ENCODE results near the gene NELFCD.
"Not testable (repeated sequence)": the region's sequence is repeated elsewhere in the genome, so short reads cannot be mapped to it uniquely, and the experiment has no call there.

NELFCD gene

GRCh38 chr20:59007665-59008511 is 26.8 kb downstream of the NELFCD start:
- in situ Hi-C loops (cut with HindIII; ENCODE audit: low sequenced_read_pairs) = loop anchor here (5.0 kb wide), 1 partner anchor 36 kb away; no protein-coding TSS in a partner anchor

- in situ Hi-C loops (cut with HindIII; ENCODE audit: low sequenced_read_pairs) = loop anchor here (5.0 kb wide), 1 partner anchor 37 kb away; no protein-coding TSS in a partner anchor
These were observed 27.8 kb downstream of the NELFCD start for GRCh38 chr20:59008715-59009336.

GRCh38 chr20:59010321-59010994 is 29.4 kb downstream of the NELFCD start:
- in situ Hi-C loops (cut with HindIII; ENCODE audit: low sequenced_read_pairs) = no loop called here

- in situ Hi-C loops (cut with HindIII; ENCODE audit: low sequenced_read_pairs) = no loop called here
These were observed 30.2 kb downstream of the NELFCD start for GRCh38 chr20:59010995-59011873.

- in situ Hi-C loops (cut with HindIII; ENCODE audit: low sequenced_read_pairs) = not testable (repeated sequence)
These were observed 30.8 kb downstream of the NELFCD start for GRCh38 chr20:59011874-59012157.

- in situ Hi-C loops (cut with HindIII; ENCODE audit: low sequenced_read_pairs) = no loop called here
These were observed 32.2 kb downstream of the NELFCD start for GRCh38 chr20:59013031-59013951.

- in situ Hi-C loops (cut with HindIII; ENCODE audit: low sequenced_read_pairs) = no loop called here
These were observed 33.0 kb downstream of the NELFCD start for GRCh38 chr20:59013959-59014608.

GRCh38 chr20:59014680-59015389 is 33.8 kb downstream of the NELFCD start:
- in situ Hi-C loops (cut with HindIII; ENCODE audit: low sequenced_read_pairs) = no loop called here

GRCh38 chr20:59015411-59015810 is 34.4 kb downstream of the NELFCD start:
- in situ Hi-C loops (cut with HindIII; ENCODE audit: low sequenced_read_pairs) = no loop called here

GRCh38 chr20:59015812-59016711 is 35.0 kb downstream of the NELFCD start:
- in situ Hi-C loops (cut with HindIII; ENCODE audit: low sequenced_read_pairs) = no loop called here

- in situ Hi-C loops (cut with HindIII; ENCODE audit: low sequenced_read_pairs) = no loop called here
These were observed 35.9 kb downstream of the NELFCD start for GRCh38 chr20:59016795-59017492.

- in situ Hi-C loops (cut with HindIII; ENCODE audit: low sequenced_read_pairs) = no loop called here
These were observed 36.6 kb downstream of the NELFCD start for GRCh38 chr20:59017493-59018231.

GRCh38 chr20:59018817-59019216 is 37.8 kb downstream of the NELFCD start:
- in situ Hi-C loops (cut with HindIII; ENCODE audit: low sequenced_read_pairs) = no loop called here

- in situ Hi-C loops (cut with HindIII; ENCODE audit: low sequenced_read_pairs) = no loop called here
These were observed 38.2 kb downstream of the NELFCD start, which contains the start of gene TUBB1 for GRCh38 chr20:59019217-59019616. TUBB1 (plus strand) TSS chr20:59019429; CDS start chr20:59019523, 94 bp downstream.

- in situ Hi-C loops (cut with HindIII; ENCODE audit: low sequenced_read_pairs) = no loop called here
These were observed 40.0 kb downstream of the NELFCD start for GRCh38 chr20:59020938-59021551.

GRCh38 chr20:59022754-59023153 is 41.7 kb downstream of the NELFCD start:
- in situ Hi-C loops (cut with HindIII; ENCODE audit: low sequenced_read_pairs) = no loop called here

Data from endothelial cell of hepatic sinusoid (primary cell).